NCI-H2196 (cell line): Measurements from ENCODE around the gene PID1.
"Not testable (repeated sequence)": the region's sequence is repeated elsewhere in the genome, so short reads cannot be mapped to it uniquely, and the experiment has no call there.

Source experiments
- DNase-seq: peaks from one replicate; lab custom pipeline; 2025; ENCODE audit not compliant: unreplicated experiment; lab: John Stamatoyannopoulos, UW

The PID1 gene

GRCh38 chr2:229220254-229220653, 50.8 kb downstream of the PID1 start:
- no peak for DNase-seq

- DNase-seq = no peak
These were observed 52.7 kb downstream of the PID1 start for GRCh38 chr2:229218329-229218921.

- DNase-seq = no peak
These were observed 58.8 kb downstream of the PID1 start for GRCh38 chr2:229212241-229212640.

- DNase-seq = no peak
These were observed 60.4 kb downstream of the PID1 start for GRCh38 chr2:229210641-229211040.

GRCh38 chr2:229206548-229206947, 64.5 kb downstream of the PID1 start:
- no peak for DNase-seq

- no peak for DNase-seq
These were observed 65.4 kb downstream of the PID1 start for GRCh38 chr2:229205704-229206103.

GRCh38 chr2:229202646-229203045, 68.4 kb downstream of the PID1 start:
- no peak for DNase-seq

- DNase-seq = no peak
These were observed 69.6 kb downstream of the PID1 start for GRCh38 chr2:229201521-229201920.

- DNase-seq = no peak
These were observed 71.8 kb downstream of the PID1 start for GRCh38 chr2:229199267-229199666.

GRCh38 chr2:229196448-229196847, 74.6 kb downstream of the PID1 start:
- no peak for DNase-seq

GRCh38 chr2:229195346-229195947, 75.6 kb downstream of the PID1 start:
- DNase-seq = no peak

GRCh38 chr2:229193281-229193680, 77.8 kb downstream of the PID1 start:
- DNase-seq = no peak

GRCh38 chr2:229191413-229191812, 79.7 kb downstream of the PID1 start:
- no peak for DNase-seq

- not testable (repeated sequence) for DNase-seq
These were observed 84.0 kb downstream of the PID1 start for GRCh38 chr2:229187123-229187522.

GRCh38 chr2:229181641-229182040, 89.4 kb downstream of the PID1 start:
- DNase-seq = no peak

- no peak for DNase-seq
These were observed 90.4 kb downstream of the PID1 start for GRCh38 chr2:229180658-229181057.

GRCh38 chr2:229179628-229180027, 91.5 kb downstream of the PID1 start:
- DNase-seq = no peak

- DNase-seq = no peak
These were observed 92.4 kb downstream of the PID1 start for GRCh38 chr2:229178706-229179105.

- DNase-seq = no peak
These were observed 93.0 kb downstream of the PID1 start for GRCh38 chr2:229178117-229178516.

GRCh38 chr2:229176136-229176535, 95.0 kb downstream of the PID1 start:
- DNase-seq = no peak

GRCh38 chr2:229175497-229175863, 95.6 kb downstream of the PID1 start:
- no peak for DNase-seq

GRCh38 chr2:229174794-229175496, 96.1 kb downstream of the PID1 start:
- DNase-seq = peak; percentile 14
